ENCODE measurements around the gene SYT11. TPM values are rescaled to one million over a fixed set of nuclear protein-coding genes. Genes with fewer than 3 reads are reported as not detected.

The SYT11 gene
- total and polyA plus RNA-seq, 2 of the 8 experiments (the other 6 are each of a cell fraction or from before 2014, with no cell fraction given): 7.2 to 9.6 TPM

- TF ChIP-seq CTCF (IDR thresholded peaks at IDR 0.05; ENCODE audit: control extremely low read depth in 1 of 3, insufficient read depth in 1 of 3, low read depth in 1 of 3, low read length in 3 of 3) (no peak), BRCA1 (IDR thresholded peaks at IDR 0.05; ENCODE audit: low read depth, low read length) (no peak), CREB1 (IDR thresholded peaks at IDR 0.05) (no peak), SIX5 (IDR thresholded peaks at IDR 0.05; ENCODE audit: low read depth, low read length) (no peak)
Observed at GRCh38 chr1:155882235-155882634, 22.9 kb downstream of the SYT11 start (continued).
